Testis (tissue), 3 donors: ENCODE data around the gene ANXA8L1. TPM values are rescaled to one million over a fixed set of nuclear protein-coding genes. Genes with fewer than 3 reads are reported as not detected.
A peak's percentile ranks its signal among the peaks of the same experiment; 100 is the strongest.
"Not testable (repeated sequence)": the region's sequence is repeated elsewhere in the genome, so short reads cannot be mapped to it uniquely, and the experiment has no call there.

Experiments
- DNase-seq: peaks from one replicate; pipeline ENCODE4 v3.0.0-alpha.2; 2019
- H3K27ac ChIP-seq, 2 donors: fragments of 200-600 bp; sonication (generic); one replicate each; pipeline ENCODE4 v1.5.1; 2019
- H3K27me3 ChIP-seq: fragments of 200-600 bp; sonication (generic); one replicate; pipeline ENCODE4 v1.5.1; 2019
- H3K36me3 ChIP-seq: fragments of 200-600 bp; sonication (generic); one replicate; pipeline ENCODE4 v1.5.1; 2017; ENCODE audit warnings: low read depth; ENCODE audit errors: missing control alignments
- H3K4me1 ChIP-seq: fragments of 200-600 bp; sonication (generic); one replicate; pipeline ENCODE4 v1.5.1; 2019
- H3K4me3 ChIP-seq, 2 donors: fragments of 200-600 bp; sonication (generic); one replicate each; pipeline ENCODE4 v1.5.1; 2017 to 2019
- H3K9me3 ChIP-seq: fragments of 200-600 bp; sonication (generic); one replicate; pipeline ENCODE4 v1.5.1; 2017
- whole genome bisulfite sequencing, 2 donors: methylation state at CpG; one replicate each; pipeline ENCODE4 v1.1.5; 2018; 5-methylcytosine and 5-hydroxymethylcytosine counted together
- intact Hi-C: fragments of 100-400 bp; cut with DNase I; formaldehyde crosslinking; loops from one replicate; pipeline ENCODE4 v1.15.1; 2023; ENCODE audit warnings: low total_unique reads
- polyA plus RNA-seq: library from polyadenylated mRNA; stranded (reverse); fragments of 350-450 nt; fragmentation: Illumina TruSeq; extraction: RNeasy Lipid Tissue Mini Kit (QIAGEN cat#74804); gene quantifications from one replicate; pipeline ENCODE4 v1.2.3, GENCODE V29; 2014; ENCODE audit warnings: low read depth, low replicate concordance; ENCODE audit not compliant: insufficient read depth
- total RNA-seq, 2 donors: library from RNA; depleted of rRNA; stranded (reverse); fragments of >200 nt; gene quantifications; one replicate each; pipeline ENCODE4 v1.2.3, GENCODE V29; 2016

Gene ANXA8L1
- total and polyA plus RNA-seq, 3 donors from 2014 or later, result 0.94 to 4.4 (median 2.2) TPM

- H3K36me3 ChIP-seq, H3K27me3 ChIP-seq, intact Hi-C loops, H3K4me3 ChIP-seq, H3K4me1 ChIP-seq, H3K9me3 ChIP-seq, DNase-seq, H3K27ac ChIP-seq: not testable (repeated sequence)
- WGBS, 2 donors, result 75% methylated on average over 3 of the region's 5 CpGs; no CpG with 5 or more reads in 1 of the 2 donors
Observed at GRCh38 chr10:46379233-46379848, 3.8 kb downstream of the ANXA8L1 start.

GRCh38 chr10:46385858-46386257 is 10.3 kb downstream of the ANXA8L1 start:
- intact Hi-C loops, result not testable (repeated sequence)

DNA sequence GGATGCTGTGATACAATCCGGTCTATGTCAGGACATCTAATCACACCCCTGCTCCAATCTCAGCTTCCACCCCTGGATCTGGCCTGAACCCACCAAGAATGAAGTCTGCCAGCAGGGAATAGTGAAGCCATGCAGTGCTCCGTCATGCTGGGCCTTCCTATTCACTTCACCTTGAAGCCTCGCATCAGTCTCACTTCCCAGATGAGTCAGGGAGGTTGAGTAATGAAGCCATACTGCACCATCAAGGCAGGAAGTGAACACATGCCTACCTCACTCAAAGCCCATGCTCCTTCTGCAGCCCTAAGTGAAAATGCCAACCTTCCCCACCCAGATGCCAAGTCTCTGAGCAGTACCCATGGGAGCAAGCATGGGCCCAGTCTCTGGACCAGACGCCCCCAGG is 11.1 kb downstream of the ANXA8L1 start:
- H3K9me3 ChIP-seq, intact Hi-C loops, H3K4me3 ChIP-seq, H3K27ac ChIP-seq, DNase-seq, H3K4me1 ChIP-seq, H3K27me3 ChIP-seq, H3K36me3 ChIP-seq: not testable (repeated sequence)
- no CpG with 5 or more reads among the region's 4 CpGs for WGBS, 2 donors

More at GRCh38 chr10:46385858-46386257, 10.3 kb downstream of the ANXA8L1 start:
- not testable (repeated sequence) for H3K4me3 ChIP-seq, H3K27ac ChIP-seq, H3K9me3 ChIP-seq, H3K27me3 ChIP-seq, H3K36me3 ChIP-seq, DNase-seq, H3K4me1 ChIP-seq
- WGBS, 2 donors, result no CpG with 5 or more reads among the region's 7 CpGs

- WGBS, 2 donors, result no CpG with 5 or more reads among the region's 11 CpGs
- H3K4me3 ChIP-seq, H3K27ac ChIP-seq, H3K27me3 ChIP-seq, H3K36me3 ChIP-seq, intact Hi-C loops, H3K4me1 ChIP-seq, H3K9me3 ChIP-seq, DNase-seq: not testable (repeated sequence)
Observed at GRCh38 chr10:46387309-46387902, 11.8 kb downstream of the ANXA8L1 start.

DNA sequence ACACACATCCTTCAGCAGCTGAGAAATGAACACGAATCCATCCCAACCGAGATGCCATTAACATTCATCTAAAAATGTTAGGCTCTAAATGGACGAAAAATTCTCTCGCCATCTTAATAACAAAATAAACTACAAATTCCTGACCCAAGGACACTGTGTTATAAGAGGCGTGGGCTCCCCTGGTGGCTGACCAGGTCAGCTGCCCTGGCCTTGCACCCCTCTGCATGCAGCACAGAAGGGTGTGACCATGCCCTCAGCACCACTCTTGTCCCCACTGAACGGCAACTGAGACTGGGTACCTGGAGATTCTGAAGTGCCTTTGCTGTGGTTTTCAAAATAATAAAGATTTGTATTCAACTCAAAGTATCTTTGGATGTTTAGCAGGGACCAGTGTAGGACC is 15.8 kb downstream of the ANXA8L1 start:
- WGBS, 2 donors, result 73% methylated on average over 4 of the region's 6 CpGs; no CpG with 5 or more reads in 1 of the 2 donors
- H3K4me1 ChIP-seq, intact Hi-C loops, H3K36me3 ChIP-seq, DNase-seq, H3K27me3 ChIP-seq, H3K27ac ChIP-seq, H3K9me3 ChIP-seq, H3K4me3 ChIP-seq: not testable (repeated sequence)

DNA sequence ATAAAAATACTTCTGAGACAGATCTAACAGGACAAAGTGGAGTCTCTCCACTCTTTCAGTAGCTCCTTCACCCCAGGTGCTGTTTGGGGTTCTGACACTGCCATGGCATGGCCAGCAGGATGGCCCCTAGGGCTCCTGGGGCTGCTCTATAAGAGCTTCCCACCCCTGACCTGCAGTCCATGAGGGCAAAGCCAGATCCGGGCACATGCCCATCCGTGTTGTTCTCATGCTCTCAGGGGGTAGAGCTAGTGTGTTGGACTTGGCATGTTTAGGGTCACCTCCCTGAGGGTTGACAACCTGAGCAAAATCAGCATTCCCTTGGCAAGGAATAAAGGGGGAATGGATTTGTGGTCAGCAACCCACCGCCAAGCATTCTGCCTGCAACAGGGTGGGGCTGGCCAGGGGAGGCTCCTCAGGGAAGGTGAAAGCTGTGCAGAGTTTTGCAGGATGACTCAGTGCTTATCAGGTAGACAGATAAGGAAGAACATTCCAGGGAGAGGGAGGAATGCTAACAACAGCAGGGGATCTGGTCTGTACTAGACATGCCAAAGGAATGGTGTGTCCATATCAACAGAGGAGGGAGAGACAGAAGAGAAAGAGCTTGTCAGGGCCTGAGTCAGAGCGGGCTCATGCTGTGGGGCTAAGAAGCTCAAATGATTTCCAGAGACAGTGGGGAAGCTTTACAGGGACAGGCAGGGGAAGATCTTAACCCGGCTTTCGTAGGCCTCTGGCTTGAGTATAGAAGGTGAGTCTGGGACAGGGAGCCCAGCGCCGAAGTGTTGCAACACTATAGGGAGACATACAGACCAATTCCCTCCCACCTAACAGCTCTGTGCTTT is 21.1 kb downstream of the ANXA8L1 start:
- H3K4me3 ChIP-seq, H3K27me3 ChIP-seq, H3K27ac ChIP-seq, H3K4me1 ChIP-seq, intact Hi-C loops, H3K9me3 ChIP-seq, H3K36me3 ChIP-seq: not testable (repeated sequence)
- peak; percentile 18 for DNase-seq
- 62 to 70% methylated on average over 4 to 8 of the region's 8 CpGs for WGBS, 2 donors

GRCh38 chr10:46397767-46398166 is 22.2 kb downstream of the ANXA8L1 start:
- DNase-seq, H3K4me3 ChIP-seq, H3K36me3 ChIP-seq, intact Hi-C loops, H3K9me3 ChIP-seq, H3K27ac ChIP-seq, H3K27me3 ChIP-seq, H3K4me1 ChIP-seq: not testable (repeated sequence)
- WGBS, 2 donors, result 10% methylated on average over 2 of the region's 14 CpGs; no CpG with 5 or more reads in 1 of the 2 donors

- peak; percentile 40 for DNase-seq
- H3K4me1 ChIP-seq, H3K36me3 ChIP-seq, H3K27ac ChIP-seq, H3K9me3 ChIP-seq, H3K27me3 ChIP-seq, intact Hi-C loops: not testable (repeated sequence)
- peak overlapping the region; percentile 24 to 35 for H3K4me3 ChIP-seq
- 0 to 3% methylated on average over 6 to 12 of the region's 35 CpGs for WGBS, 2 donors
Observed at GRCh38 chr10:46398212-46398886, 22.8 kb downstream of the ANXA8L1 start.

DNA sequence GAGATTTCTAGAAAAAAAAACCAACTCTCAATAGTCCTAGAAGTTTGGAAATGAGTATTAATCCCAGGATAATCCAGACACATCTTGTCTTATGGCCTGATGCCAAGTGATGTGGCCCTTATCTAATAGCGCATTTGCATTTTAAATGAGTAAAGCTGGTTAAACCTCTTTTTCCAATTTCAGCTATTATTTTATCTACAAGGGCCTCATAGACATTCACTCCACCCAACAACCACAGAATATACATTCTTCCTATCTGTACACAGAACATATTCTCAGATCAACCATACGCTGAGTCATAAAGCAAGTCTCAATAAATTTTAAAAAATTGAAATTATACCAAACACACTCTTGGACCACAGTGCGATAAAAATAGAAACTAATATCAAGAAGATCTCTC is 34.0 kb downstream of the ANXA8L1 start:
- H3K4me1 ChIP-seq, H3K9me3 ChIP-seq, H3K4me3 ChIP-seq, DNase-seq, H3K27ac ChIP-seq, H3K27me3 ChIP-seq, H3K36me3 ChIP-seq, intact Hi-C loops: not testable (repeated sequence)
- WGBS, 2 donors, result 98 to 100% methylated on average over 3 of the region's 3 CpGs

- H3K9me3 ChIP-seq, H3K27me3 ChIP-seq, H3K36me3 ChIP-seq, H3K4me1 ChIP-seq, H3K4me3 ChIP-seq, H3K27ac ChIP-seq, intact Hi-C loops, DNase-seq: not testable (repeated sequence)
Observed at GRCh38 chr10:46411123-46411522, 35.5 kb downstream of the ANXA8L1 start.

DNA sequence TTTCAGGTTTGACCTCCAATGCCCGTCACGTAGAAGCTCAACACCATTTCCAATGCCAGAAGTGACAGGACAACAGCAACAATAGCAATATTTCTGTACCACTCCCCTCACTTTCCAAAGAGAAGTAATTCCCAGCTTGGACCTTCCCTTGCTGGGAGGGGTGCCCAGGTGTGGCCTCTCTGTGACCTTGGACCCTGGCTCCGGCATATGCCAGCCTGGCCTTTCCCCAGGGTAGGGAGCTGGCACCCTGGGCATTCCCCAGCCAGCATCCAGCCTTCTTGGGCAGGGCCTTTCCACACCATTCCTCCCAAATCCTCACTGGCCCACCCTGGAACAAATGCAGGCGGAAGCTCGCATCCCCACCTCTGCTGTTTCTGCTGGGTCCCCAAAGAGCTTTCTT is 37.1 kb downstream of the ANXA8L1 start:
- WGBS, 2 donors, result no CpG with 5 or more reads among the region's 5 CpGs
- H3K4me1 ChIP-seq, H3K27ac ChIP-seq, H3K4me3 ChIP-seq, H3K36me3 ChIP-seq, H3K27me3 ChIP-seq, DNase-seq, H3K9me3 ChIP-seq, intact Hi-C loops: not testable (repeated sequence)
